VCaP (cell line): Measurements from ENCODE around the gene XRCC3.

Experiments
- H3K27ac ChIP-seq: fragments of 450-650 bp; 2 replicates; pipeline ENCODE4 v1.5.1; 2017
- CTCF ChIP-seq: fragments of 450-650 bp; conservative IDR thresholded peaks from 2 replicates; pipeline ENCODE4 v1.5.1; 2017; ENCODE audit warnings: mild to moderate bottlenecking, moderate library complexity

The XRCC3 gene

GRCh38 chr14:103668117-103668516, 47.1 kb downstream of the XRCC3 start:
- TF ChIP-seq CTCF = no peak
- H3K27ac ChIP-seq = no peak overlapping the region

GRCh38 chr14:103667671-103668070, 47.6 kb downstream of the XRCC3 start:
- TF ChIP-seq CTCF = no peak
- no peak overlapping the region for H3K27ac ChIP-seq

GRCh38 chr14:103663506-103663905, 51.7 kb downstream of the XRCC3 start:
- no peak overlapping the region for H3K27ac ChIP-seq

GRCh38 chr14:103662591-103662990, 52.7 kb downstream of the XRCC3 start:
- no peak overlapping the region for H3K27ac ChIP-seq

More at GRCh38 chr14:103663506-103663905, 51.7 kb downstream of the XRCC3 start:
- no peak for TF ChIP-seq CTCF

GRCh38 chr14:103662029-103662428, 53.2 kb downstream of the XRCC3 start:
- TF ChIP-seq CTCF = no peak

More at GRCh38 chr14:103662591-103662990, 52.7 kb downstream of the XRCC3 start:
- no peak for TF ChIP-seq CTCF

GRCh38 chr14:103659631-103660030, 55.6 kb downstream of the XRCC3 start:
- H3K27ac ChIP-seq = no peak overlapping the region
- TF ChIP-seq CTCF = no peak

More at GRCh38 chr14:103662029-103662428, 53.2 kb downstream of the XRCC3 start:
- H3K27ac ChIP-seq = no peak overlapping the region

- TF ChIP-seq CTCF = no peak
- no peak overlapping the region for H3K27ac ChIP-seq
Observed at GRCh38 chr14:103657471-103657870, 57.8 kb downstream of the XRCC3 start.
